Retina (tissue), 1 donor: ENCODE results near the gene CUTA.
A peak's percentile ranks its signal among the peaks of the same experiment; 100 is the strongest.
"Not testable (repeated sequence)": the region's sequence is repeated elsewhere in the genome, so short reads cannot be mapped to it uniquely, and the experiment has no call there.

ENCODE experiments used
- DNase-seq: peaks from one replicate; pipeline ENCODE4 v3.0.0-alpha.2; 2016

Gene CUTA

DNA sequence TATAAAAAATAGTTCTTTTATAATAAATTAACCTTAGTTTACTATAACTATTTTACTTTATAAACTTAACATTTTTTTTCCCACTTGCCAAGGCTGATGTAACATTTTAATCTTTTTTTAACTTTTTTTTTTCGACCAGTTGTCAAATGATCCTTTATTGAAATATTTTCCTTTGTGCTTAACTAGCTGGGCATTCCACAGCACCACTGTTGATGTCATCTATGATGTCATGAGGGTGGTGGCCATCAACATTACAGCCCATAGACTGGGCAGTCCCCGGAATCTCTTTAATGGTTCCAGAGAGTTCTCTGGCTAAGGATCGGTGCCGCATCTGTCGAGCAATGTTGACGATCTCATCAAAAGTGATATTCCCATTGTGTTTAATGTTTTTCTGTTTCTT lies 18.0 kb downstream of the CUTA start:
- DNase-seq, result not testable (repeated sequence)

DNA sequence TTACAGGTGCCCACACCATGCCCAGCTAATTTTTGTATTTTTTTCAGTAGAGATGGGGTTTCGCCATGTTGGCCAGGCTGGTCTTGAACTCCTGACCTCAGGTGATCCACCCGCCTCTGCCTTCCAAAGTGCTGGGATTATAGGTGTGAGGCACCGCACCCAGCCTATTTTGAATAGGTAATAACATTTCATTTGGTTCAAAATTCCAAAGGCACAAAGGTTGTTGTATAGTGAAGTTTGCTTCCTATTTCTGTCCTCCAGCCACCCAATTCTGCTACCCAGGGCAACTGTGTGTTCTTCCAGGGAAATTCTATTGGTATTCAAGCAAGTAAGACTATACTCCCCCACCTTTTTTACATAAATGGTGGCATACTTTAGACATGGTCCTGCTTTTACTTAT lies 19.3 kb downstream of the CUTA start:
- not testable (repeated sequence) for DNase-seq

DNA sequence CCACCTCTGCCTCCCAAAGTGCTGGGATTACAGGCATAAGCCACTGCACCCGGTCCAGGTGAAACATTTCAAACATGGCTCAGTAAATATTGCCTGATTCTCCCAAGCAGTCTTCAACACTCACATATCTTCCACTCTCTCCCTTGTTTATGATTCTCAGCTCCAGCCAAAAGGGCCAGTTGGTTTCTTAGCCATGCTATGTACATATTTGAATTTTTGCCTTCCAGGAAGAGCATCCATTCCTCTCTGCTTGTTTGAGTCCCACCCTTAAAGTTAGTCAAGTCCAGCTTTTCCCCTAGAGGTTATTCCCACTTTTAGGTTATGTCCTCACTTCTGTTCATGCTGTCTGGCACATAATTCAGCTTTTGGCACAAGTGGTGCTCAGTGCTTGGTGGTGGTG lies 20.4 kb downstream of the CUTA start:
- no peak for DNase-seq

DNA sequence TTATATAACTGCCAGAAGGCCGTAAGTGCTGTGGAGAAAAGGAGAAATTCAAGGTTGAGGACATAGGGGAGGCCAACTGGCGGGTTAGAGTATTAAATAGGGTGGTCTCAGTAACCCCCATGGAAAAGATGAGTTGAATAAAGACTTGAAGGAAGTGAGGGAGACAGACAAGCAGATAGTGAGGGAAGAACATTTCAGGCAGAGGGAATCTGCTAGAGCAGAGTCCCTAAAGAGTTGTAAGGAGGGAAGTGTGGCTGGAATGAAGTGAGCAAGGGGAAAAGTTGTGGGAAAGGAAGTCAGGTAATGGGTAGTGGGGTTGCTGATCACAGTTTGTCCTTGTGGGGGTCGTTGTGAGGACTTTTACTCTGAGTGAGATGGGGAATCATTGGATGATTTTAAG lies 24.9 kb downstream of the CUTA start:
- no peak for DNase-seq

DNA sequence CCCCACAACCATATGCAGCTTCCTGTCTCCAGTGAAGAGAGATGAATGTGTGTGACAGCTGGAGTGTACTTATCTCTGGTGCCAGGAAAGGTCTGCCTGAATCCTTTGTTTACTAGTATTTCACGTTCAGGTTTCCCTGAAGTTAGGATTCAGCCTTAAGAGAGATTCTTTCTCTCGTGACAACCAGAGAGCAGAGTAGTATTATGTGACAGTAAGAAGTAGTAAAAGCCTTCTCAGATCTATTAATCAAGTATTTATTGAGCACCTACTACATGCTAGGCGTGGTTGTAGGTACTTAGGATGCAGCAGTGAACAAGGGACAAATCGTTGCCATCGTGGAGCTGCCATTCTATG lies 25.3 kb downstream of the CUTA start:
- peak; percentile 11 for DNase-seq

DNA sequence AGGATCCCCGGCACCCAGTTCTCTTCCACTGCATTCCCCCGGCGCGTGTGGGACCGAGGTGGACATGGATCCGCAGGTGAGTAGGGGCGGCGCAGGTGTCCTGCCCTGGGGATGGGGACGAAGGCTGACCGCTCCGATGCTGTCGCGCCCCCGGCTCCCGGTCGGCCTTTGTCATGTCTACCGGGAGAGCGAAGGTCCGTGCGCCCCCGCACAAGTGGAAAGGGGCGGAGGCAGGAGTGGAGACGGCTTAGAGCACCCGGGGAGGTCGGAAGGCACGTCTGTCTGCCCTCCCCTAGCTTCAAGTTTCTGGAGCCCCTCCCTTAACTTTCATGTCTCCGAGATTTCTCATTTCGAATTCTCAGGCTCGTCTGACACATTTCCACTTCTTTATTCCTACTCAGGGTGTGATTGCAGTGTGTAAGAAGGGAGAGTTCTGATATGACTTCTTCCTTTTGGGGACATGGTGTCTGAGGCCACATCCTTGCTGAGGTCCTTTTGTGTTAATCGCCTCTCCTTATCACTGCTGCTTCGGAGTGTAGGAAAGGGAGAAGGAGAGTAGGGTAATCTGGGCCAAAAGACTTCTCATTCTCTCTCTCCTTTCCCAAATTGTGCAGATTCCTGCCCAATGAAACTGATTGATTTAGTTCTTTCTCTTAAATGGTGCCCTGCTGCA lies 25.8 kb downstream of the CUTA start:
- no peak for DNase-seq

DNA sequence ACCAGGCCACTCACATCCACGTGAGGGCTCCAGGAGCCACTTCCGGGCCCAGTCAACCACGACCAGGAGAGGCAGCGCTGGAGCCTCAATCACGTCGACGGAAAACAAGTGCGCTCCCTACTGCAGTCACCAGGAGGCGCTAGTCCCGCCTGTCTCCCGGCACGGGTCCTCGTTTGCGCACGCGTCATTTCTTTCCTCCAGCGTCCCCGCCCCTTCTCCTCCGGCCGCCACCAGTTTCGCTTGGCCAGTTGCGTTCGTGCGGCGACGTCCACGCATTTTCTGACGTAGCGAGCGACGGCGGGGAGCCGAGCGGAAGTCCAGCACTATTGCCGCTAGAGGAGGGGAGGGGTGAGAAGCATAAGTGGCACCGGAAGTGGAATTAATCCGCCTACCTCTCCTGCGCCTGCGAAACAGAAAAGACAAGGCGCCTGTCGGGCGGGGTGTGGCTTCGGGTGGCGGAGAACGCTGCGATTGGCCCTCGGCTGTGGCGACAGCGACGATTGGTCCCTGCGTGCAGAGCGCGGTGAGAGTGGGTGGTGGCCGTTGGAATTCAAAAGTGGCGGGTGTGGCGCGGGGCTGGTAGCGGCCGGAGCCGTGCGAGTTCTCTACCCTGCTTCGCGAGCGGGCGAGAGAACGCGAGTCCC lies 26.5 kb downstream of the CUTA start, which contains the start of gene KIFC1:
KIFC1 (plus strand) TSS at position 546 of the 644 bp plus-strand sequence. CDS start 163 bp downstream, outside the sequence.
- DNase-seq, result peak; percentile 100

DNA sequence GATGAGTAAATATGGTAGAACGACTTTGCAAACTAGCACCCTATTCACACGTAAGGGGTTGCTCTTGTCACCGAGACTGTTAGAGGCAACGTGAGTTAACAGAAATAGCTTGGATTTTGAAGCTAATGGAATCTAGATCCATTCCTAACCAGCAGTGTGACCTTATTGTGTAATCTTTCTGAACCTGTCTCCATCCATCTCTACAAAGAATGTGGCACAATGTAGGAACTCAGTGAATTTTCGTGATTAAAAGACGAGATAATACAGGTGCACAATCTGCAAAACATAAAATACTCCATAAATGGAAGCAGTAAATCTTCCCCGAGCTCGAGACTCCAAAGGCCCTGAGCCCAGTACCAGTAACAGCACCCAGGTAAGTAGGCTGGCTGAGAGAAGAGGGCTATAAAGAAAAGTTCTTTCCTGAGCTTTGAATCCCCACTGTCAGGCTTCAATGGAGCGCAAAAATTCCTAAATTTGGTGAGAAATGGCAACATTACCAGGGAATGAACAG lies 27.1 kb downstream of the CUTA start:
- no peak for DNase-seq

DNA sequence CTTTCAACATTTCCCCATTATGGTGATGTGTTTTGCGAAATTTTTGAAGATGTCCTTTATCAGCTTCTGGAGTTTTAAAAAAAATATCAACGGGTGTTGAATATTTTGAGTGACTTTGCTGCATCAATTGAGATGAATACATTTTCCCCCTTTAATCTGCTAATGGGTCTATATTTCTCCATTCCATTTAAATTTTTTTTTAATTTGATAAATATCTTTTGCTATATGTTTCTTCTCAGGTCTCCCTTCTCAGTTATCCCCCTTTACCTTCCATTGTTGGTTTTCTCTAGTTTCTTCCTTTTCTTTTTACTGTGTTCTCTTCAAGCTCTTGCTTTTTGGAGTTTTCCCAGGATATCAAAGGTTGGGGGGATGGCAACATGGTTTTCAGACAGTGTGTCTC lies 27.7 kb downstream of the CUTA start:
- DNase-seq, result no peak

DNA sequence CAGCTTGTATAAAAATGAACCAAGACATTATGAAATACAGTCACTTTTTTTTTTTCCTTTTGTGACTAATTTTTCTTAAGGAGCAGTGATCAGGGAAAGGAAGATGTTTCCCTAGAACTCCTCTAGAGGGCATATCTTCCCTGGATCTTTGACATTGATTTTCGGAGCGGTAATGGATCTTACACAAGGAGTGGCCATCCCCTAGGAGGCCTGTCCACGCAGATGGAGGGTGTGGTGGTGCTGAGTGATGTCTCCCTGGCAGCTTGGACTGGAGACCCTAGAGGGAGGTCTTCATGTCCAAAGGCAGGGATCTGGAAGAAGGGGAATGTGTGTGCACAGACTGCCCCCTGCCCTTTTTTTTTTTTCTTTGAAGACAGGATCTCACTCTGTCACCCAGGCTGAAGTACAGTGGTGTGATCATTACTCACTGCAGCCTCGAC lies 33.3 kb downstream of the CUTA start:
- DNase-seq, result peak; percentile 28

DNA sequence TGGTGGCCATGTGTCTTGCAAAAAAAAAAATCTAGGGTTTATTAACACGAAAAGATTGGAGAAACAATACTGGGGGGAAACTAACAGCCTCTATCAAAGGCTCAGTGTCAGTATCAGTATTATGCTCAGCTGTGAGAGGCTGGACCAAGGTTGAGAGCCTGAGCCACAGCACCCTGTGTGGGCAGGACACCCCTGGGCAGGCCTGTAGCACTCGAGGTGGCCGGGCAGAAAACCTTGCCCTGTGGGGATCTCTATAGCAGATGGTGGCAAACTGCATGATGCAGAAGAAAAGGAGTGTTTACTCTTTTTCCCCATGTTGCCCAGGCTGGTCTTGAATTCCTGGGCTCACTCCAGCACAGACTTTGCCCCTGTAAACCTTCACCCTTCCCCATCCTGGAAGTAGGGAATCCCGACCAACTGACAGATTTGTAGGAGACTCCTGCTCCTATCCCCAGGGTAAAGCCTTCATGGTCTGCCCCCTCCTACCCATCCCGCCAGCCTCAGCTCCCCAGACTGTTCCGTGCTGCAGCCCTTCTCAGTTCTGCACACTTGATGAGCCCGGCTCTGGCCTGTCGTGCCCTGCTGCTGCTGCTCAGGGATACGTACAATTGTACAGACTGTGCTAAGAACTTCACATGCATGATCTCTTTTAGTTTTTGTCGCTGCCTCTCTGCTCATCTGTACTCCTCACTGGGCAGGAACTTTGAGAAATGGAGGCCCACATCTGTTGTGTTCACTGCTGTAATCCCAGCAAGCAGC lies 34.3 kb downstream of the CUTA start:
- no peak for DNase-seq

DNA sequence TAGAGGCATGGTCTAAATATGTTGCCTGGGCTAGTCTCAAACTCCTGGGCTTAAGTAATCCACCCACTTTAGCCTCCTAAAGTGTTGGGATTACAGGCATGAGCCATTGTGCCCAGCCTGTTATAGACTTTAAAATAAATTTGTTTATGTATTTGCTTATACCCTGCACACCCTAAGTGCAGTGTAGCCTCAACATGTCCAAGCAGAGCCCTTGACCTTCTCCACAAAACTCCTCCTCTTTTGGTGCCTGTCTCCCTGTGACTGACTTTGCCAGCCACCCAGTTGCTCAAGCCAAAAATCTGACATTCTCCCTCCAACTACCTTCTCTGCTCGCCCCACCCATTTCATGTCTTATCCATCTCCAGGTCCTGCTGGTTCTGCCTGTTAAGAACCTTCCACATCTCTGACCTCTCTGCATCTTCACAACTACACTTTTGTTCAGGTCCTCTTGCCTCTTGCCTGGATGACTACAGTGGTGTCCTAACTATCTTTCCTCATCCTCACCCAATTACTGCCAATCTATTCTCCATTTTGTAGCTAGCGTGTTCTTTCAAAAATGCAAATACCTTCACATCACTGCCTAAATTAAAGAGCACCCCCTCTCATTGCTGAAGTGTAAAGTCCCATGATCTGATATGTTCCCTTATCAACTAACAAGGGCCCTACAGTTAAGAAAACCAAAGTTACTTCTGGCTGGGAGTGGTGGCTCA lies 37.5 kb downstream of the CUTA start:
- no peak for DNase-seq

DNA sequence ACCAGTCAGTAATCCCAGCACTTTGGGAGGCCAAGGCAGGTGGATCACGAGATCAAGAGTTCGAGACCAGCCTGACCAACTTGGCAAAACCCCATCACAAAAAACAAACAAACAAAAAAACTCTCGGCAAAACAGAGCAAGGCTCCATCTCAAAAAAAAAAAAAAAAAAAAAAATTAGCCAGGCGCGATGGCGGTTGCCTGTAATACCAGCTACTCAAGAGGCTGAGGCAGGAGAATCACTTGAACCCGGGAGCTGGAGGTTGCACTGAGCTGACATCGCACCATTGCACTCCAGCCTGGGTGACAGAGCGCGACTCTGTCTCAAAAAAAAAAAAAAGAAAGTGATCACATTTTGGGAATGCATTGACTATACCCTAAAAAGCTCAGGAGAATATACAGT lies 38.7 kb downstream of the CUTA start:
- DNase-seq, result not testable (repeated sequence)

DNA sequence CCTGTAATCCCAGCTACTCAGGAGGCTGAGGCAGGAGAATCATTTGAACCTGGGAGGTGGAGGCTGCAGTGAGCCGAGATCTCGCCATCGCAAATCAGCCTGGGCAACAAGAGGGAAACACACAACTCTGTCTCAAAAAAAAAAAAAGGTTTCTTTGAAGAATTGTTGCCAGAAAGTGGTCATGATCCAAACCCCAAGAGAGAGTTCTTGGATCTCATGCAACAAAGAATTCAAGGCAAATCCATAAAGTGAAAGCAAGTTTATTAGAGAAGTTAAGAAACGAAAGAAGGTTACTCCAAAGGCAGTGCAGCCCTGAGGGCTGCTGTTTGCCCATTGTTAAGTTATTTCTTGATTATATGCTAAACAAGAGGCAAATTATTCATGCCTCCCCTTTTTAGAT lies 40.7 kb downstream of the CUTA start:
- DNase-seq, result no peak

DNA sequence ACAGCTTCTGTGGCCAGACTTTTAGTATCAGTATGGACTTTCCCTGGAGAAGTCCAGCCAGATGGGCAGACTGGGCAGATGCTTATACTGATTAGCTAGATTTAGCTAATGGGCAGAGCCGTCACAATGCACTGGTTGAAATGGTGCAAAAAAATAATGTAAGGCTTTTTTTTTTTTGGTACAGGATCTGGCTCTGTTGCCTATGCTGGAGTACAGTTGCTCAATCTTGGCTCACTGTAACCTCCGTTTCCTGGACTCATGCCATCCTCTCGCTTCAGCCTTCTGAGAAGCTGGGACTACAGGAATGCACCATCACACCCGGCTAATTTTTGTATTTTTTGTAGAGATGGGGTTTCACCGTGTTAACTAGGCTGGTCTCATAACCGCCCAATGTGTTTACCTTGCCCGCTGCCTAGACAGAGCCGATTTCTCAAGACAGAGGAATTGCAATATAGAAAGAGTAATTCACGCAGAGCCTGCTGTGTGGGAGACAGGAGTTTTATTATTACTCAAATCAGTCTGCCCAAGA lies 42.7 kb downstream of the CUTA start:
- no peak for DNase-seq

DNA sequence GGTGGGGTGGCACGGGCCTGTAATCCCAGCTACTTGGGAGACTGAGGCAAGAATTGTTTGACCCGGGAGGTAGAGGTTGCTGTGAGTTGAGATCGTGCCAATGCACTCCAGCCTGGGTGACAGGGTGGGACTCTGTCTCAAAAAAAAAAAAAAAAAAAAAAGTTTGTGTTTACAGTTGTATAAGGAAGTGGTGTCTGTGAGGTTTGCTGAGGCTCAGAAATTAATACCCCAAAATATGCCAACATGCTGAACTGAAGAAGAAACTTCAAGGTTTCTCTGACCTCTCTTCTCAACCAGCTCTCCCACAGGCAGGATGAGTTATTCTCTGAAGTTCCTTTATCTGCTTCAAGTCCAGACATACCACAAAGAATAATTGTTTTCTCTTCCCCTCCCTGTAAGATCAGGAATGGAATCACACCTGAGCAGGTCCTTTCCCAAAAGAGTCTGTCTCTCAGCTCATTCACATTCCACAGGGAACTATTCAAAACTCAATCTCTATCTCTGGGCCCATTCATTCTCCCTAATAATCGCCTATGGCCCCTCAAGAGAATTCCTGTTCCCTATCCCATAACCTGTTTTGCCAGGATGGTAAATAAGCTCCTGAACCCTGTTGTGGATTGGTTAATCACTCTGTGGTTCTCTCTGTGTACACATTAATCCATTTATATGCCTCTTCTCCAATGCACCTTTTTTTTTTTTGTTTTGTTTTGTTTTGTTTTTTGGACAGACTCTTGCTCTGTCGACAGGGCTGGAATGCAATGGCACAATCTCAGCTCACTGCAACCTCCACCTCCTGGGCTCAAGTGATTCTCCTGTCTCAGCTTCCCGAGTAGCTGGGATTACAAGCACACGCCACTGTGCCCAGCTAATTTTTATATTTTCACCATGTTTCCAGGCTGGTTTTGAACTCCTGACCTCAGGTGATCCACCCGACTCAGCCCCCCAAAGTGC lies 43.7 kb downstream of the CUTA start:
- DNase-seq, result no peak

DNA sequence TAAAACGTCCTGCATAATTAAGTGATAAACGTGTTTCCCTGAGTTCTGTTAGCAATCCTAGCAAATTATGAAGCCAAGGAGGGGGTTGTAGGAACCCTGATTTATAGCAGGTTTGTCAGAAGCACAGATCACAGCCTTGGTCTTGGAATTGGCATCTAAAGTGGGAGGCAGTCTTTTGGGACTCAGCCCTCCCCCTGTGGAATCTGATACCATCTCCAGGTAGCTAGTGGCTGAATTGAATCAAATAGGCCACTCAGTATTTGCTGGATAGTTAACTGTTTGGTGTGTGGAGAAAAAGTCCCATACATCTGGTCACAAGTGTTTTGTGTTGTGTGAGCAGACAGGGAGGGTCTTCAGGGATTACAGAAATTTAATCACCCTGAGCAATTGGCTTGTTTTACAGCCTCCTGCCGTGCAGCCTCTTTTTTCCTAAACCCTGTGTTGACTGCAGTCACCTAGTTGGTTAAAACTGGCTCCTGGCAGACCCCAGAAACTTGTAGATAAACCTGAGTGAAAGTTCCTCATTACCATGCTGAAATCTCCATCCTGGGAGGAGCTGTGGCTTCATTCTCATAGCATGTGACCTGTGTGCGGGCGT lies 45.3 kb downstream of the CUTA start:
- DNase-seq, result no peak

DNA sequence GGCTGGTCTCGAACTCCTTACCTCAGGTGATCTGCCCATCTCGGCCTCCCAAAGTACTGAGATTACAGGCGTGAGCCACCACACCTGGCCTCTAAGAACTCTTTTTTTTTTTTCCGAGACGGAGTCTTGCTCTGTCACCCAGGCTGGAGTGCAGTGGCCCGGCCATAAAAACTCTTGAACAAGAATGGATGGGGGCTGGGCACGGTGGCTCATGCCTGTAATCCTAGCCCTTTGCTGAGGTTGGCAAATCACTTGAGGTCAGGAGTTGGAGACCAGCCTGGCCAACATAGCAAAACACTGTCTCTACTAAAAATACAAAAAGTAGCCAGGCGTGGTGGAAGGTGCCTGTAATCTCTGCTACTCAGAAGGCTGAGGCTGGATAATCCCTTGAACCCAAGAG lies 46.0 kb downstream of the CUTA start:
- DNase-seq, result not testable (repeated sequence)

DNA sequence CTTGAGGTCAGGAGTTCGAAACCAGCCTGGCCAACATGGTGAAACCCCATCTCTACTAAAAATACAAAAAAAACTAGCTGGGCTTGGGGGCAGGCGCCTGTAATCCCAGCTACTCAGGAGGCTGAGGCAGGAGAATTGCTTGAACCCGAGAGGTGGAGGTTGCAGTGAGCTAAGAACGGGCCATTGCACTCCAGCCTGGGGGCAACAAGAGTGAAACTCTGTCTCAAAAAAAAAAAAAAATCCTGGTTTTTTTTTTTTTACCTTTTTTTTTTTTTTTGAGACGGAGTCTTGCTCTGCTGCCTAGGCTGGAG lies 50.2 kb downstream of the CUTA start:
- DNase-seq, result not testable (repeated sequence)

DNA sequence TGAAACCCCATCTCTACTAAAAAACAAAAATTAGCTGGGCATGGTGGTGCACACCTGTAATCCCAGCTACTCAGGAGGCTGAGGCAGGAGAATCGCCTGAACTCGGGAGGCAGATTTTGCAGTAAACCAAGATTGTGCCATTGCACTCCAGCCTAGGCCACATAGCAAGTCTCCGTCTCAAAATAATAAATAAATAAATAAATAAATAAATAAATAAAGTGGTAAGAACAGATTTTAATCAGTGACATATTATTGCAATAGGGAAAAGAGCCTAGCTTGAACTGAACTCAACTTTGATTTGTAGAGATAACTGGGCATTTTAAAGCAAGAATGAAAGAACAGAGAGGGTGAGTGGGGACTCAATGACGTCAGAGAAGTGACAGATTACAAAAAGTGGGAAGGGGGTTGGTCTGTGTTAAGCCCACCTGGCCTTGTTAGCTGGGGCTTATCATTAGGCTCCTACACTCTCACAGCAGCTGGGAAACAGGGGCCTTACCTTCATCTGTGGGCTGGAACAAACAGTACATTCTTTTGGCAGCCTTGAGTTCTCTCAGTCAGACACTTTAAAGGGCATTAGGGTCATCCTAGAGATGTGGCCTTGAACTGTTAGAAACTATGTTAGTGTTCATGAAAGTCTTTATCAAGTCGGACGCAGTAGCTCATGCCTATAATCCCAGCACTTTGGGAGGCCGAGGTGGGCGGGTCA lies 50.7 kb downstream of the CUTA start:
- no peak for DNase-seq
